ENCODE results near the gene ACAT1. TPM values are rescaled to one million over a fixed set of nuclear protein-coding genes. Genes with fewer than 3 reads are reported as not detected.
"Not testable (repeated sequence)": the region's sequence is repeated elsewhere in the genome, so short reads cannot be mapped to it uniquely, and the experiment has no call there.

ACAT1 gene
- total RNA-seq, 2 donors from 2014 or later: 19.1 to 21.1 TPM

- not testable (repeated sequence) for H3K4me1 Mint-ChIP-seq; H3K9me3 ChIP-seq (ENCODE audit: control insufficient read depth, low read length, poor library complexity, severe bottlenecking); H3K4me3 Mint-ChIP-seq; H3K36me3 Mint-ChIP-seq (ENCODE audit: low read depth); DNase-seq; ATAC-seq; H3K27me3 Mint-ChIP-seq; H3K27ac Mint-ChIP-seq
These were observed 41.5 kb downstream of the ACAT1 start for GRCh38 chr11:108162878-108163277.

GRCh38 chr11:108167624-108168023 is 46.3 kb downstream of the ACAT1 start:
- ATAC-seq (no peak), DNase-seq (no peak)
- Mint-ChIP-seq H3K27ac (peak overlapping the region; percentile 97), H3K27me3 (no peaks in the 10 kb centered on the region), H3K36me3 (ENCODE audit: low read depth) (peaks cover 12% of the 10 kb centered on the region), H3K4me1 (peaks cover 23% of the 10 kb centered on the region), H3K4me3 (no peak overlapping the region)
- H3K9me3 ChIP-seq (ENCODE audit: control insufficient read depth, low read length, poor library complexity, severe bottlenecking): no peaks in the 10 kb centered on the region

GRCh38 chr11:108170184-108170583 is 48.8 kb downstream of the ACAT1 start:
- peak overlapping the region; percentile 97 for H3K27ac Mint-ChIP-seq
- DNase-seq (no peak), ATAC-seq (no peak)
- no peaks in the 10 kb centered on the region for H3K27me3 Mint-ChIP-seq
- peaks cover 13% of the 10 kb centered on the region for H3K36me3 Mint-ChIP-seq (ENCODE audit: low read depth)
- peak overlapping the region; percentile 82 for H3K4me3 Mint-ChIP-seq
- H3K9me3 ChIP-seq (ENCODE audit: control insufficient read depth, low read length, poor library complexity, severe bottlenecking): no peaks in the 10 kb centered on the region
- H3K4me1 Mint-ChIP-seq: peaks cover 25% of the 10 kb centered on the region

GRCh38 chr11:108177570-108177969 is 56.2 kb downstream of the ACAT1 start:
- Mint-ChIP-seq H3K4me3 (no peak overlapping the region), H3K4me1 (peaks cover 15% of the 10 kb centered on the region), H3K27me3 (no peaks in the 10 kb centered on the region), H3K36me3 (ENCODE audit: low read depth) (peaks cover 9% of the 10 kb centered on the region), H3K27ac (no peak overlapping the region)
- H3K9me3 ChIP-seq (ENCODE audit: control insufficient read depth, low read length, poor library complexity, severe bottlenecking): no peaks in the 10 kb centered on the region
- no peak for DNase-seq
- no peak for ATAC-seq

DNA sequence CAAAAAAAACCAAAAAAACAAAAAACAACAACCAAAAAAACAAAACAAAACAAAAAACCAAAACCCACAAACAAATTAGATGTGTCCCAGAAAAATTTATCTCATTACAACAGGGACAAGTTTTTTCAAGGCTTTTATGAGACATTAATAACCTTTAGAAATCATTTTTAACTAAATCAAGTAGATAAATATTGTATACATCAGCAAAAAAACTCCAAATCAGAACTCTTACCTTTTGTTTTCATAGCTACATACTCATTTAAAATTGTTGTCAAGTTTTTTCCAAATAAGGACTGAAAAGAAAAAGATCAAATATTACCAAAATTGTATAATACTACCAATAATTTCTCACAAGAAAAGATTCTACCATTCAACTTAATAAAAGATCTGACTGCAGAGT is 72.4 kb downstream of the ACAT1 start:
- no peak for ATAC-seq
- peaks cover under 1% of the 10 kb centered on the region for H3K36me3 Mint-ChIP-seq (ENCODE audit: low read depth)
- DNase-seq: no peak
- no peak overlapping the region for H3K4me3 Mint-ChIP-seq
- H3K27me3 Mint-ChIP-seq: no peaks in the 10 kb centered on the region
- H3K27ac Mint-ChIP-seq: peak overlapping the region; percentile 67
- H3K9me3 ChIP-seq (ENCODE audit: control insufficient read depth, low read length, poor library complexity, severe bottlenecking): no peaks in the 10 kb centered on the region
- H3K4me1 Mint-ChIP-seq: peaks cover 8% of the 10 kb centered on the region

- Mint-ChIP-seq H3K4me3 (no peak overlapping the region), H3K27ac (peak overlapping the region; percentile 84), H3K36me3 (ENCODE audit: low read depth) (peaks cover 2% of the 10 kb centered on the region), H3K4me1 (peaks cover 21% of the 10 kb centered on the region), H3K27me3 (no peaks in the 10 kb centered on the region)
- no peak for ATAC-seq
- DNase-seq: no peak
- no peaks in the 10 kb centered on the region for H3K9me3 ChIP-seq (ENCODE audit: control insufficient read depth, low read length, poor library complexity, severe bottlenecking)
These were observed 75.5 kb downstream of the ACAT1 start for GRCh38 chr11:108196901-108197300.

Other genes starting within 250 kb of the ACAT1 start
- under 1 TPM in 1 of 2 donors, not detected in 1; 0.20 TPM for gene RAB39A, start 193.1 kb upstream of the ACAT1 start, total RNA-seq
- gene CUL5, start 112.7 kb upstream of the ACAT1 start, total RNA-seq: 10 to 100 TPM; 37.8 to 59.9 TPM
- gene NPAT, start 101.1 kb downstream of the ACAT1 start, total RNA-seq: 10 to 100 TPM; 23.3 to 31.0 TPM
- gene ATM, start 101.5 kb downstream of the ACAT1 start, total RNA-seq: 100 to 1,000 TPM; 203 to 260 TPM